Measurements from ENCODE around the gene SFI1. TPM values are rescaled to one million over a fixed set of nuclear protein-coding genes. Genes with fewer than 3 reads are reported as not detected.

SFI1 gene
- total and polyA plus RNA-seq, 2 of the 4 experiments (the other 2 are of a cell fraction) = 9.9 to 12.0 TPM

DNA sequence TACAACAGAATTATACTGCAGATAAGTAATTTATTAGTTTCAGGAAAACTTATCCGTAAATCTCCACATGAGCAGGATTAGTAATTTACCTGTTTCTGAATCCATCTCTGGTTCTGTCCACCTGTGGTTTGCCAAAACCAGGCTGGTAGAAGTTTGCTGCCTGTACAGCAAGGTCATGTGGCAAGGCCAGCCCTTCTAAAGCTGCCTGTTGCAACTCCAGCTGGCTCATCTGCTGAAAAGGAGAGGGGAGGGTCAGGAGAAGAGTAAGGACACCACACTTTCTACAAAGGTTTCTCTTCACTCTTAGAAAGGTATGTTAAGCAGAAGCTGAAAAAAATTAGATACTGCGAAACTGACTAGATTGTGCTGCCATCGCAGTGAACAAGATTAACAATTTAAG, 49.0 kb upstream of the SFI1 start:
- Histone ChIP-seq H2BK120ac (ENCODE audit: low read depth, low read length) (no peak overlapping the region), H3K27ac (ENCODE audit: insufficient read depth, low read length) (no peak overlapping the region), H3K4me2 (ENCODE audit: low read depth, low read length) (no peak overlapping the region), H2BK20ac (ENCODE audit: low read depth, low read length) (no peak overlapping the region), H3K4me1 (ENCODE audit: control insufficient read depth, insufficient read depth, low read length) (no peaks in the 10 kb centered on the region), H3K27me3 (ENCODE audit: control insufficient read depth, insufficient read depth, low read length) (no peaks in the 10 kb centered on the region), H3K4ac (ENCODE audit: low read depth, low read length) (no peak overlapping the region), H3K9me3 (ENCODE audit: control insufficient read depth, insufficient read depth, low read length) (no peaks in the 10 kb centered on the region), H3K79me1 (ENCODE audit: low read depth in 1 of 2, low read length in 2 of 2) (peaks cover 19 to 23% of the 10 kb centered on the region in 2 experiments), H2AK5ac (ENCODE audit: low read depth, low read length) (no peak overlapping the region), H4K20me1 (ENCODE audit: insufficient read depth, low read length) (peaks cover 6% of the 10 kb centered on the region; the same call in 1 of the 2 replicates), H4K5ac (ENCODE audit: low read depth, low read length) (no peak overlapping the region), H2BK5ac (ENCODE audit: low read depth, low read length, poor library complexity, severe bottlenecking) (no peak overlapping the region), H3K18ac (ENCODE audit: low read depth, low read length) (no peak overlapping the region), H4K8ac (ENCODE audit: low read depth in 2 of 2, low read length in 2 of 2) (no peak overlapping the region), H3K9ac (ENCODE audit: low read depth, low read length) (no peak overlapping the region), H4K91ac (ENCODE audit: insufficient read depth, low read depth, low read length) (no peak overlapping the region), H3K56ac (ENCODE audit: extremely low read depth, insufficient read depth, low read length) (no peak overlapping the region), H3K36me3 (ENCODE audit: control insufficient read depth, insufficient read depth, low read length) (peaks cover 36% of the 10 kb centered on the region), H2AK9ac (replicated peaks; ENCODE audit: low read depth, low read length, poor library complexity) (no peak overlapping the region), H2AFZ (replicated peaks; ENCODE audit: low read length, poor library complexity) (no peak overlapping the region), H2BK15ac (ENCODE audit: low read depth, low read length) (no peak overlapping the region), H3K14ac (replicated peaks; ENCODE audit: low read depth, low read length) (no peak overlapping the region), H3K4me3 (ENCODE audit: insufficient read depth, low read depth, low read length) (no peak overlapping the region), H3K9me1 (ENCODE audit: insufficient read depth, low read length) (no peaks in the 10 kb centered on the region), H3K23ac (ENCODE audit: low read depth, low read length) (no peak overlapping the region)
- dilution Hi-C loops (cut with HindIII; ENCODE audit: low sequenced_read_pairs, unreplicated experiment) (no loop called here), in situ Hi-C loops (cut with MboI; ENCODE audit: low sequenced_read_pairs) (no loop called here), intact Hi-C loops (cut with micrococcal nuclease) (no loop called here)
- TF ChIP-seq CEBPB (IDR thresholded peaks at IDR 0.05; ENCODE audit: low read depth, low read length) (no peak), RAD21 (IDR thresholded peaks at IDR 0.05; ENCODE audit: low read length) (no peak), FOS (IDR thresholded peaks at IDR 0.05; ENCODE audit: low read depth, low read length) (no peak)
- no CpG with 5 or more reads among the region's 3 CpGs for WGBS, 2 experiments (ENCODE audit: extremely low coverage in 2 of 2, insufficient read length in 1 of 2)
- POLR2A ChIA-PET (ENCODE audit: unreplicated experiment) = no interaction called here
- BruUV-seq (replicated peaks) = no TSS peak
- CTCF ChIA-PET = interaction anchor here (0.5 kb wide), 1 partner anchor 340 kb away, joined by 3 read pairs; the partner anchor contains the start of gene SELENOM
- no peak for DNase-seq
- no peak for ATAC-seq (ENCODE audit: low read depth)

Measured in IMR-90 (cell line).